HG03575 (cell line): Measurements from ENCODE around the gene C19orf38.
"Not testable (repeated sequence)": the region's sequence is repeated elsewhere in the genome, so short reads cannot be mapped to it uniquely, and the experiment has no call there.

Experiments
- ATAC-seq: cut with Tn5 transposase; IDR thresholded peaks from one replicate; pipeline ENCODE4 v1.9.1; 2021; ENCODE audit not compliant: unreplicated experiment, insufficient number of reproducible peaks, low FRiP score; ENCODE audit errors: extremely low read depth

The C19orf38 gene

DNA sequence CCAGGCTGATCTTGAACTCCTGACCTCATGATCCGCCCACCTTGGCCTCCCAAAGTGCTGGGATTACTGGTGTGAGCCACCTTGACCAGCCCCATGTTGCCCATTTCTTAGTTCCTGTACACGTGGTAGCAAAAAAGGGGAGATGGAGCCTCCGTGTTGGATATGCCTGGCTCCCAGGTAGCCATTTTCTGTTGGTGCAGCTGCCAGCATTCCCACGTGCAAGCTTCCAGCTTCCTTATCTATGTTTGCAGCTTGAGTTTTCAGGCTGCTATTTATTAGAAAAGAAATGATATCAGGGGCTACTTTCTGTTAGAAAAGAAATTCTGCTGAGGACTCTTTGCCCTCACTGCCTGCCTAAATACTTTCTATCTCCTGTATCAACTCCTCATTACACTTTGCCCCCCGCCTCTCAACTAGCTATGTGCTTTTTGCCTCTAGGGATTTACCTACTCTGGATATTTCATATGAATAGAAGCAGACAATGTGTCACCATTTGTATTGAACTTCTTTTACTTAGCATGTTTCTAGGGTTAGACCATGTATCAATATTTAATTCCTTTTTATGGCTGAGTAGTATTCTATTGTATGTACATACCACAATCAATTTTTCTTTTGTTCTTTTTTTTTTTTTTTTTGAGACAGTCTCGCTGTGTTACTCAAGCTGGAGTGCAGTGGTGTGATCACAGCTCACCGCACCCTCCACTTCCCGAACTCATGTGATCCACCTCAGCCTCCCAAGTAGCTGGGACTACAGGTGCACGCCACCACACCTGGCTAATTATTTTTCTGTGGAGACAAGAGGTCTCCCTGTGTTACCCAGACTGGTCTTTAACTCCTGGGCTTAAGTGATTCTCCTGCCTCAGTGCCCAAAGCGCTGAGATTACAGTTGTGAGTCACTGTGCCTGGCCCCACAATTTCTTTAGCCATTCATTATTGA lies 8.8 kb upstream of the C19orf38 start:
- no peak for ATAC-seq

- ATAC-seq, result no peak
Measured at GRCh38 chr19:10842788-10843187, 5.4 kb upstream of the C19orf38 start.

- ATAC-seq, result no peak
Measured at GRCh38 chr19:10846500-10847202, 1.6 kb upstream of the C19orf38 start.

DNA sequence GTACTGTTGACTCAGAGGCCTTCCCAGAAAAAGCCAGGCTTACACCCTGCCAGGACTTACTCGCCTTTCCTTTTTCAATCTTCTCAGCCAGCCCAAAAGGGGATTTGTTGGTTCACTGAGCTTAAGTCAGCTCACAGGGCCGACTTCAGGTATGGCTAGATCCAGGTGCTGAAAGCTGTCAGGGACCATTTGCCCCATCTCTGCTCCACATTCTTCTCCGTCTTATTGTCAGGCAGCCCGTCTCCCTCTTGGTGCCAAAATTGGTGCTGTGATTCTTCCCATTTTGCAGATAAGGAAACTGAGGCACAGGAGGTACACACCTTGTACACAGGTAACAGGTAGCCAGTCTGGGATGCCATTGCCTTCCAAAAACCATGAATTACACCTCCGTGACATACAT lies 2.4 kb downstream of the C19orf38 start:
- ATAC-seq, result no peak

DNA sequence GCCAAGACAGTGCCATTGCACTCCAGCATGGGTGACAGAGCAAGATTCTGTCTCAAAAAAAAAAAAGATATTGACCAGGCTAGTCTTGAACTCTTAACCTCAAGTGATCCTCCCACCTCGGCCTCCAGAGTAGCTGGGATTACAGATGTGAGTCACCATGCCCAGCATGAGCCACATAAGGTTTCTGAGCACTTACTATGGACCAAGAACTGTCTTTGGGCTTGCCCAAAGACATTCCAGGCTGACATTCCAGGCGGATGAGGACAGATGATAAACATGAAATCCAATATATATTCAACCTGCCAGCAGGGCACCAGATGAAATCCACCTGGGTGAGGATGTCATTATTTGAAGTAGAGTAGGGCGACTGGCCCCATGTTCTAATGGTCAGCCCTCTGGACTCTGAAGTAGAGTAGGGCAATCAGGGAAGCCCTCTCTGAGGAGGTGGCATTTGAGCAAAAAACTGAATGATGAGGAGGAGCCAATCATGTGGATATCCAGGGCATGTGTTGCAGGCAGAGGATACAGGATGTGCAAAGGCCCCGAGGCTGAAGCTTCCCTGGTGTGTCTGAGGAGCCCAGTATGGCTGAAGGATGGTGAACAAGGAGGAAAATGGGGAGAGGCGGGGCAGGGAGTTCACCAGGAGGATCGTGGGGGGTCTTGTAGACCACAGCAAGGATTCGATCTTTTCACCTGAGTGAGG lies 4.0 kb downstream of the C19orf38 start:
- no peak for ATAC-seq

- no peak for ATAC-seq
Measured at GRCh38 chr19:10852941-10853340, 4.7 kb downstream of the C19orf38 start.

GRCh38 chr19:10854350-10855089 lies 6.3 kb downstream of the C19orf38 start:
- no peak for ATAC-seq

- no peak for ATAC-seq
Measured at GRCh38 chr19:10855879-10856522, 7.8 kb downstream of the C19orf38 start.

GRCh38 chr19:10856899-10857298 lies 8.7 kb downstream of the C19orf38 start:
- not testable (repeated sequence) for ATAC-seq

GRCh38 chr19:10858204-10858828 lies 10.1 kb downstream of the C19orf38 start:
- no peak for ATAC-seq

- no peak for ATAC-seq
Measured at GRCh38 chr19:10861103-10861651, 13.0 kb downstream of the C19orf38 start.

DNA sequence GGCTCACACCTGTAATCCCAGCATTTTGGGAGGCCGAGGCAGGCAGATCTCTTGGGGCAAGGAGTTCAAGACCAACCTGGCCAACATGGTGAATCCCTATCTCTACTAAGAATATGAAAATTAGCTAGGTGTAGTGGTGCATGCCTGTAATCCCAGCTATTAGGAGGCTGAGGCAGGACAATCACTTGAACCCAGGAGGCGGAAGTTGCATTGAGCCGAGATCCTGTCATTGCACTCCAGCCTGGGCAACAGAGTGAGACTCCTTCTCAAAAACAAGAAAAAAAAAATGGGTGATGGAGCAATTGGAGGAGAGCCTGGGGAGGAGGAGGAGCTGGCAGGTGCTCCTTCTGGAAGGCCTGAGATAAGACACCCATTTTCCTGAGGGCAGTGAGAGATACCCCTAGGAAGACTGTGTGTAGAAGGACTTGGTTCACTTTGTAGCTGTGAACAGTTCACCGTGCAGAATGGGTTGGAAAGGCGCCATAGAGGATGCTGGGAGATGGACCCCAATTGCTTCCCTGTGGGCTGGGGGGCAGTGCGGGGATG lies 14.4 kb downstream of the C19orf38 start:
- ATAC-seq, result no peak

GRCh38 chr19:10863107-10863717 lies 15.0 kb downstream of the C19orf38 start:
- no peak for ATAC-seq

DNA sequence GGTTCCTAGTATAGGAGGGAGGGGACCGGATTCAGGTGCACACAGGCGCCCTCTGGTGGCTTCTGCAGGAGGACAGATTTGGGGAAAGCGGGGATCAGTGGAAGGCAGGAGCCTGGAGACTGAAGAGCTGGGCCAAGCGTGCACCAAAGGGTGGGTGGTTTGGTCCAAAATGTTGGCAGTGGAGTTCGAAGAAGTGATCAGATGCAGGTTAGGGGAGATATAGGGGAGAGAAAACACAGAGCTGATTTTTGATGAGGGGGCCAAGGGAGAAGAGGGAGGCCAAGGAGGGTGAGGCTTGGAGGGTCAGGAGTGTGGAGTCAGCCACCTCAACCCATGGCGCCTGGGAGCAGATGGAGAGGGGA lies 16.3 kb downstream of the C19orf38 start:
- no peak for ATAC-seq

DNA sequence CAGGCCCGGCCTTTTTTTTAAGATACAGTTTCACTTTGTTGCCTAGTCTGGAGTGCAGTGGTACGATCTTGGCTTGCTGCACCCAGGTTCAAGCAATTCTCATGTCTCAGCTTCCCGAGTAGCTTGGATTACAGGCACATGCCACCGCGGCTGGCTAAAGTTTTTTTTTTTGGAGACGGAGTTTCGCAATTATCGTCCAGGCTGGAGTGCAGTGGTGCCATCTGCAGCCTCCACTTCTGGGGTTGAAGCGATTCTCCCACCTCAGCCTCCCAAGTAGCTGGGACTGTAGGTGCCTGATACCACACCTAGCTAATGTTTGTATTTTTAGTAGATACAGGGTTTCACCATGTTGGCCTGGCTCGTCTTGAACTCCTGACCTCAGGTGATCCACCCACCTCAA lies 18.3 kb downstream of the C19orf38 start:
- ATAC-seq, result no peak

- ATAC-seq, result no peak
Measured at GRCh38 chr19:10868872-10869547, 20.8 kb downstream of the C19orf38 start.

DNA sequence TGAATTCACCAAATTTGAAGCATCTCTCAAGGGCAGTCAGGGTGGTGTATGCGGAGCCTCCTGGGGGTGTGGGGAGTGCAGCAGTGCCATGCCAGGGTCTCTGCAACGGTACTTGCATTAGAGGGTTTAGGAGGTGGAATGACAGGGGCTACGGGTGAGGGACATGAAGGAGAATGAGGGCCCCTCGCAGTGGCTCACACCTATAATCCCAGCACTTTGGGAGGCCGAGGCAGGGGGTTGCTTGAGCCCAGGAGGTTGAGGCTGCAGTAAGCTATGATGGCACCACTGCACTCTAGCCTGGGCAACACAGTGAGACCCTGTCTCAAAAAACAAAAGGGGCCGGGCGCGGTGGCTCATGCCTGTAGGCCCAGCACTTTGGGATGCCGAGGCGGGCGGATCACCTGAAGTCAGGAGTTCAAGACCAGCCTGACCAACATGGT lies 21.7 kb downstream of the C19orf38 start:
- ATAC-seq, result not testable (repeated sequence)
